HT1080 (cell line): ENCODE measurements around the gene PPDPF. TPM values are rescaled to one million over a fixed set of nuclear protein-coding genes. Genes with fewer than 3 reads are reported as not detected.
A peak's percentile ranks its signal among the peaks of the same experiment; 100 is the strongest.

ENCODE experiments used
- DNase-seq: peaks from one replicate; pipeline ENCODE4 v3.0.0-alpha.2; 2015; ENCODE audit warnings: low read depth
- total RNA-seq: library from RNA; depleted of rRNA; stranded (reverse); fragments of >200 nt; shearing (Covaris generic); gene quantifications from 2 replicates; pipeline ENCODE4 v1.2.3, GENCODE V29; 2014

PPDPF gene
- total RNA-seq, 1 experiment from 2014 or later, result 143 TPM

- DNase-seq, result no peak
Measured at GRCh38 chr20:63487116-63487764, 33.3 kb upstream of the PPDPF start.

GRCh38 chr20:63487781-63488241 is 32.8 kb upstream of the PPDPF start:
- no peak for DNase-seq

- no peak for DNase-seq
Measured at GRCh38 chr20:63488315-63489251, 32.0 kb upstream of the PPDPF start.

GRCh38 chr20:63490416-63490815 is 30.1 kb upstream of the PPDPF start:
- DNase-seq, result no peak

GRCh38 chr20:63491078-63491477 is 29.5 kb upstream of the PPDPF start:
- no peak for DNase-seq

GRCh38 chr20:63491635-63492230 is 28.8 kb upstream of the PPDPF start:
- DNase-seq, result no peak

- DNase-seq, result no peak
Measured at GRCh38 chr20:63492518-63492917, 28.0 kb upstream of the PPDPF start.

- no peak for DNase-seq
Measured at GRCh38 chr20:63492982-63493381, 27.6 kb upstream of the PPDPF start.

- DNase-seq, result no peak
Measured at GRCh38 chr20:63493563-63494020, 27.0 kb upstream of the PPDPF start.

GRCh38 chr20:63494084-63494419 is 26.5 kb upstream of the PPDPF start:
- no peak for DNase-seq

GRCh38 chr20:63494420-63495166 is 26.0 kb upstream of the PPDPF start:
- no peak for DNase-seq

- no peak for DNase-seq
Measured at GRCh38 chr20:63495167-63495720, 25.3 kb upstream of the PPDPF start.

GRCh38 chr20:63495741-63496595 is 24.6 kb upstream of the PPDPF start:
- DNase-seq, result no peak

- no peak for DNase-seq
Measured at GRCh38 chr20:63496596-63497120, 23.9 kb upstream of the PPDPF start.

- DNase-seq, result no peak
Measured at GRCh38 chr20:63497138-63497945, 23.2 kb upstream of the PPDPF start.

GRCh38 chr20:63497946-63498935 is 22.3 kb upstream of the PPDPF start:
- peak; percentile 66 for DNase-seq

- no peak for DNase-seq
Measured at GRCh38 chr20:63498960-63499337, 21.6 kb upstream of the PPDPF start, which contains the start of gene EEF1A2. Gene EEF1A2, minus strand, starts transcription at chr20:63499083. Its CDS starts 1,320 bp downstream, at chr20:63497763.
